ENCODE data around the gene HK1. TPM values are rescaled to one million over a fixed set of nuclear protein-coding genes. Genes with fewer than 3 reads are reported as not detected.

The HK1 gene
- total and polyA plus RNA-seq, 11 donors: 83.0 to 310 (median 227) TPM

DNA sequence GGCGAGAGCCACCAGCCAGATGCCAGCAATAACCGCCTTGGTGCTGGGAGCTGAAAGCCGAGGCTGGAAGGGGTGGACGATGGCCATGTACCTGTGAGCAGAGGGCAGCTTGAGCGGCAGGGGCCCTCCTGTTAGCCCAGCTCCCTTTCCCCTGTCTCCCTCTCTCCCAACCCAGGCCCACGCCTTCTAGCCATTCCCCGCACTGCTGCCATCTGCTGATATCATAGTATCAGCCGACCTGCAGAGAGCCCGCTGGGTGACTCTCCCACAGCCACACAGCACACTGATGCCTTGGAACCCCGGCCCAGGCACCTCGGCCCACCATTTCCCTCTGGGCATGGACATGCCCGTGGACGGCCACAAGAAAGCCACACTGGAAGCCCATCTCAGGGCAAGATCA lies 136.8 kb downstream of the HK1 start:
- Histone ChIP-seq H3K36me3 (no peaks in the 10 kb centered on the region), H3K27ac (peak overlapping the region in 1 of 12 donors; percentile 93), H3K9me3 (no peaks in the 10 kb centered on the region), H3K4me1 (peaks cover 0 to 7% (median 0%) of the 10 kb centered on the region in 12 donors), H3K27me3 (no peaks in the 10 kb centered on the region), H3K4me3 (no peak overlapping the region)
- no peak for DNase-seq
- ATAC-seq: no peak
- 84 to 92% (median 86%) methylated on average over 10 to 13 of the region's 13 CpGs for WGBS, 4 donors
- TF ChIP-seq, protein P1, sequence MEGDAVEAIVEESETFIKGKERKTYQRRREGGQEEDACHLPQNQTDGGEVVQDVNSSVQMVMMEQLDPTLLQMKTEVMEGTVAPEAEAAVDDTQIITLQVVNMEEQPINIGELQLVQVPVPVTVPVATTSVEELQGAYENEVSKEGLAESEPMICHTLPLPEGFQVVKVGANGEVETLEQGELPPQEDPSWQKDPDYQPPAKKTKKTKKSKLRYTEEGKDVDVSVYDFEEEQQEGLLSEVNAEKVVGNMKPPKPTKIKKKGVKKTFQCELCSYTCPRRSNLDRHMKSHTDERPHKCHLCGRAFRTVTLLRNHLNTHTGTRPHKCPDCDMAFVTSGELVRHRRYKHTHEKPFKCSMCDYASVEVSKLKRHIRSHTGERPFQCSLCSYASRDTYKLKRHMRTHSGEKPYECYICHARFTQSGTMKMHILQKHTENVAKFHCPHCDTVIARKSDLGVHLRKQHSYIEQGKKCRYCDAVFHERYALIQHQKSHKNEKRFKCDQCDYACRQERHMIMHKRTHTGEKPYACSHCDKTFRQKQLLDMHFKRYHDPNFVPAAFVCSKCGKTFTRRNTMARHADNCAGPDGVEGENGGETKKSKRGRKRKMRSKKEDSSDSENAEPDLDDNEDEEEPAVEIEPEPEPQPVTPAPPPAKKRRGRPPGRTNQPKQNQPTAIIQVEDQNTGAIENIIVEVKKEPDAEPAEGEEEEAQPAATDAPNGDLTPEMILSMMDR (IDR thresholded peaks at IDR 0.05): no peak
- intact Hi-C loops (cut with DNase I): no loop called here

DNA sequence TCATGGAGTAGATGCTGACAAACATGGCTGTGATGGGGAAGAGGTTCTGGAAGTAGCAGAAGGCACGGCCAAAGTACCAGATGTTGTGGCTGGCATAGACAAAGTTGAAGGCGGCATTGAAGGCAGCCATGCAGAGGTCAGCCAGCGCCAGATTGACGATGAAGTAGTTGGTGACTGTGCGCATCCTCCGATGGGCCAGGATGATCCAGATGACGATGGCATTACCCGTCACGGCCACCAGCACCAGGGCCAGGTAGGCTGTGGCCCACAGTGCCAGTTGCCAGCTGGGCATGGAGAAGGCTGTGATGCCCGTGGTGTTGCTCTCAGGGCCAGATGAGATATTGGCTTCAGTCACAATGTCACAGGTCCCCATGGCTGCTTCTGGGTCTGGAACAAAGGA lies 137.7 kb downstream of the HK1 start:
- TF ChIP-seq, protein P1 (IDR thresholded peaks at IDR 0.05): no peak
- no peak for TF ChIP-seq POLR2A (IDR thresholded peaks at IDR 0.05)
- 92 to 97% (median 94%) methylated on average over 8 to 10 of the region's 10 CpGs for WGBS, 4 donors
- Histone ChIP-seq H3K4me3 (no peak overlapping the region), H3K9me3 (no peaks in the 10 kb centered on the region), H3K36me3 (no peaks in the 10 kb centered on the region), H3K27me3 (no peaks in the 10 kb centered on the region), H3K27ac (peak overlapping the region in 1 of 12 donors; percentile 93), H3K4me1 (peaks cover 0 to 7% (median 0%) of the 10 kb centered on the region in 12 donors)
- DNase-seq (peak in 1 of 5 donors; percentile 15), ATAC-seq (no peak)
- intact Hi-C loops (cut with DNase I): no loop called here

DNA sequence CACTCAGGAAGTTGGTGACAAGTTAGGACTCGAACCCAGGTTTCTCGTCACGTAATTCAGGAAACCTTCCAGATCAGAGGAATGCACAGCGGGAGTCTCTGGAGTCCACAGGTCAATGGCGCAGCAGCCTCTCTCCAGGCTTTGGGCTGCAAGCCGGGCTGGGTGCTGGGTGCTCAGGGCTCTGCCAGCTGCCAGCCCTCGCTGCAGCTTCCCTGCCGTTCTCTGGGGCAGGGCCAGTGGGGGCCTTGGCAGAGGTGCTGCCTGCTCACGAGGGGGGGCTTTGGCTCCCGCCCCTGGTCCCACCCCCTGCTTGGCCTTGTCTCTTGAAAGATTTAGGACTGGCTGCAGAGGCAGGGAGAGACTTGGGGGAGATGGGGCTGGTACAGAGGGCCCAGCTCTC lies 138.4 kb downstream of the HK1 start, which contains the start of gene TACR2:
Gene TACR2 (minus strand): TSS at position 224 of the 400 bp plus-strand sequence. CDS start 595 bp downstream, outside the sequence.
- no peak within 1 kb of the TSS for H3K4me3 ChIP-seq
- peaks cover 0 to 7% (median 0%) of the 10 kb centered on the region in 12 donors for H3K4me1 ChIP-seq
- peak within 1 kb of the TSS in 1 of 12 donors; percentile 93 for H3K27ac ChIP-seq
- H3K9me3 ChIP-seq: no peaks in the 10 kb centered on the region
- 38 to 74% (median 57%) methylated on average over 8 to 10 of the region's 10 CpGs for WGBS, 4 donors
- ATAC-seq: peak in 2 of 4 donors; percentile 14 to 16
- peak in 1 of 5 donors; percentile 19 for DNase-seq
- intact Hi-C loops (cut with DNase I): no loop called here
- no peak for TF ChIP-seq POLR2A (IDR thresholded peaks at IDR 0.05)
- TF ChIP-seq, protein P1 (IDR thresholded peaks at IDR 0.05): no peak
- H3K27me3 ChIP-seq: no peaks in the 10 kb centered on the region
- H3K36me3 ChIP-seq: no peaks in the 10 kb centered on the region

DNA sequence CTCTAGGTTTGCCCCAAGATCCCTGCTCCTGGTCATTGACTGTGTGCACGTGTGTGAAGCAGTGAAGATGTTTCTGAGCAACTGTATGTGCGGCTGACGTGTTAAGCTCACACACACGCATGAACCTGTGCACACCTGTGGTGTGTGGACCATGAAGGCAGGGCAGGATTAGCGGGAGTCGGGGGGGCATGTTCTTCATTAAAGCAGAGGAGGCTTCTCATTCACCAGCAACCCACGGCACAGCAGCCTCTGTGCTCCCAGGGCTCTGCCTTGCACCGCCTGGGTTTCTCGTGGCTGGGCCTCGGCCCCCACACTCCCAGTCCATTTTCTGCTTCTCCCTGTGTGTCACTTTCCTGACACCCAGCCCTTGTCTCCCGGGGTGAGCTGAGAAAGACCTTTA lies 139.2 kb downstream of the HK1 start:
- Histone ChIP-seq H3K36me3 (no peaks in the 10 kb centered on the region), H3K27me3 (no peaks in the 10 kb centered on the region), H3K9me3 (no peaks in the 10 kb centered on the region), H3K4me1 (peaks cover 0 to 11% (median 2%) of the 10 kb centered on the region in 12 donors), H3K27ac (peak overlapping the region in 1 of 12 donors; percentile 93), H3K4me3 (no peak overlapping the region)
- no peak for ATAC-seq
- 87 to 92% (median 90%) methylated on average over 11 of the region's 11 CpGs for WGBS, 4 donors
- DNase-seq: peak in 1 of 5 donors; percentile 17
- intact Hi-C loops (cut with DNase I): no loop called here
- TF ChIP-seq POLR2A (IDR thresholded peaks at IDR 0.05): no peak
- TF ChIP-seq, protein P1 (IDR thresholded peaks at IDR 0.05): no peak
